ENCODE measurements around the gene RPS6KA4.
"Not testable (repeated sequence)": the region's sequence is repeated elsewhere in the genome, so short reads cannot be mapped to it uniquely, and the experiment has no call there.

The RPS6KA4 gene

DNA sequence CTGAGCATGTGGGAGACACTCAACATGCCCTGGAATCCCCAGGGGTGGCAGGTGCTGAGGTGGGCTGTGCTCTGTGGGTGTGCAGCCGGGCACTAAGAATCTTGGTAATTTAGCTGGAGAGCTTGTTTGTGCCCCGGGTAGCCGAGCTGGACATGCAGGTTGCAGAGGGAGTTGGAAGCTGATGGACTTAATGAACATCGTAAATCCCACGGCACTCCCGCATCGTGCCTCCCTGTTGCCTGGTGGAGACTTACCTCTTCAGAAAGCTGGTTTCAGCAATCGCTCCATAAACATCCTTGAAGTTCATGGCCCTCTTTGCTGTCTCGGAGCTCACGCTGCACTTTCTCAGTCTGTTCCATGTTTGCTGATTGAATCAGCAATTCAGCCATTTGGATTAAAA is 29.9 kb downstream of the RPS6KA4 start:
- no peak for DNase-seq (ENCODE audit: low read depth)

DNA sequence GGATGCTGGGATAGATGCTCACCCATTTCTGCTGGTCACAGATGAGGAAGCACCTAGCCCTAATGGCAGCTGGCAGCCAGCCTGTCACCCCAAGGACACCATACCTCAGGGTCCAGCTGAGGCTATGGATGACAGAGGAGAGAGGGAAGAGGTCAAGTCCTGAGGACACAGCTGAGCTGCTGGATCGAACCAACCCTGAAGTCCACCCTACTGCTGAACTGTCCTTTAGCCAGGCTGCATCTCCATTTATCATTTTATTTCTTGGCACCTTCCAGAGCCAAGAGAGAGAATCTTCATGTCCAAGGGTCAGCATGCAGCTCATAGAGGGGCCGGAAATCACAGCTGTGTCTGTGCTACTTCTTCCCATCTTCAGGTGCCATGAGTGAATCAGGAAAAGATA is 30.9 kb downstream of the RPS6KA4 start:
- no peak for DNase-seq (ENCODE audit: low read depth)

DNA sequence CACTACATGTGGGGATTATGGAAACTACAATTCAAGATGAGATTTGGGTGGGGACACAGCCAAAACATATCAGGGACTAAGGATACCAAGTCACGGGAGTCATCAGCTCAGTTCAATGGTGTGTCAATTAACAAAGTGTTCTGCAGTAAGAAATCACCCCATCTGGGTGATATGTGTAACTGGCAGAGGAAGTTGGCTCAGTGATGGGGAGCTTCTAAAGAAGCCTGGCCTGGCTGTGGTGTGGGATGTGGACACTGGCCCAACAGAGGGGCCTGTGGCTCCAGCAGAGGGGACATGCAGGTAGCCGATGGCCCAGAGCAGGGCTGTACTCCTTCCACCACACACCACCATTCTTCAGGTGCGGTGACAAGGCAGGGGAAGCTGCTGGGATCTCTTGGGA is 31.6 kb downstream of the RPS6KA4 start:
- DNase-seq (ENCODE audit: low read depth): no peak

DNA sequence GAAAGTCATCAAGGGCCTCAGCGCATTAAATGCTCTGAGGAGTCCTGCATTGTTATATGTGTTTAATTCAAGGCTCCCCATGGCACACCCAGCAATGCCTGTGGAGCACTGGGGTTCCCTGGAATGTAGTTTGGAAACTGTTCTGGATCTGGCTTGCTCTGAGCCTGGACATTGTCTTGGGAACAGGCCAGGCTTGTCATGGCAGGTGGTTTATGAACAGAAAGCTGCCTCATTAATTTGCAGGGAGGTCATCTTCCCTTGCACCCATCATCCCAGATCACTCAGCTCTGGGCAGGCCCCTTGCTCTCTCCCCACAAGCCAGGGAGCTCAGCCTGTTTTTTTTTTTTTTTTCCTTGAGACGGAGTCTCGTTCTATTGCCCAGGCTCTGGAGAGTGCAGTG is 32.9 kb downstream of the RPS6KA4 start:
- DNase-seq (ENCODE audit: low read depth): no peak

DNA sequence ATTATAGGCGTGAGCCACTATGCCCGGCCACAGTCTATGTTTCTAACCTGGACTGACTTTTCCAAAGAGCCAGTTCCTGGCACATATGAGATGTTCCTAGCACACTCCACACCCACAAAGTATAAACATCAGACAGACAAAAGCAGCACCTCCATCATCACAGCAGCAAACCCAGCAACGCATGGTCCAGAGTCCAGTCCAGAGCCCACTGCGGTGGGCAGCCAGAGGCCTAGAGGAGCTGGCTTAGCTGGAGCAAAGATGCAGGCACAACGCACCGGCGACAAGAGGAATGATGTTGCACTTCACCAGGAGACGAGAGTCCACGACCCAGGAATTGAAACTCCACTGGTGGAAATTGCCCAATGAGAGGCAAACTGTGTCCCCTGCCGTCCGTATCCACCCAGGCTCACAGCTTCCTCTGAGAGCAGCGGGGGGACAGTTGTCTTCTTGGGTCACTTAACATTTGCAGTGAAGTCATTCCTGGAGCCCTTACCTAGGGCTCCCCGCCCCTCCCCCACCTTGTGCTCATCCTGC is 36.6 kb downstream of the RPS6KA4 start:
- DNase-seq (ENCODE audit: low read depth): no peak

DNA sequence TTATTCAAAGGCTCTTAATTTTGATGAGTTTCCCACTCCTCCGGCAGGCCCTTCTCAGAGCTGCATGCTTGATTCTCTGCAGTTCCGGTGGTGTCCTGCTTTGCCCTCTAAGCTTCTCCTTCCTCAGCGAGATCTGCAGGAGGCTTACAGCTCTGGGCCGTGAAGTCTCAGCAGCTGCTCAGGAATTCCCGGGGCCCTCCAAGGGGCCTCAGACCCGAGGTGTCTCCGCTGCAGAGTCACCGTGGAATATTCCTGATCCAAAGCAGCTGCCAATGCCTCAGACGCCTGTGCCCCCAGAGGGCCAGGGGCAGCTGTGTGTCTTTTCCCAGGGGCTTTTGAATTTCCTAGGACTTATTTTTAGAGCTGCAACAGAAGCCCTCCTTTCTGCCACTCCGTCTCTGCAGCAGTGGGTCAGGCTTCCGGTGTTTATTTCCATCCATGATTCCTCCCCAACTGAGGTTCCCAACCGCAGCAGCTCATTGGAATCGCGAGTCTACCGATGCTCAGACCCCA is 37.2 kb downstream of the RPS6KA4 start:
- DNase-seq (ENCODE audit: low read depth): no peak

DNA sequence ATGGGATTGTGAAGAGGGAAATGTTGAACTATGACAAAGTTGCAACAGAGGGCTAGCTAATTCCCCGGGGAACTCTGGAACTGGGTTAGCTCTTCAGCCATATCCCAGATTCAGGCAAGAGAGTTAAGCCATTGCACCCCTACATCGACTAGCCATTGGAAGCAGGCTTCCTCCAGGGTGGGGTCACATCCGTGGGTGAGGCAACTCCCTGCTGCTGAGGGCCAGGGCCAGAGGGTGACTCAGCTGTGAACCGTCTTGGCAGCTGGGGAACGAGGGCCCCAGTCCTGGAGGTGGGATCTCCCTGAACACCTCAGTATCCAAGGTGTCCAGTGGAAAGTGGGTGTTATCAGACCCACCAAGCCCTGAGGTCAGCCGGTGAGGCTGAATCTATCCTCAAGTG is 41.1 kb downstream of the RPS6KA4 start:
- no peak for DNase-seq (ENCODE audit: low read depth)

DNA sequence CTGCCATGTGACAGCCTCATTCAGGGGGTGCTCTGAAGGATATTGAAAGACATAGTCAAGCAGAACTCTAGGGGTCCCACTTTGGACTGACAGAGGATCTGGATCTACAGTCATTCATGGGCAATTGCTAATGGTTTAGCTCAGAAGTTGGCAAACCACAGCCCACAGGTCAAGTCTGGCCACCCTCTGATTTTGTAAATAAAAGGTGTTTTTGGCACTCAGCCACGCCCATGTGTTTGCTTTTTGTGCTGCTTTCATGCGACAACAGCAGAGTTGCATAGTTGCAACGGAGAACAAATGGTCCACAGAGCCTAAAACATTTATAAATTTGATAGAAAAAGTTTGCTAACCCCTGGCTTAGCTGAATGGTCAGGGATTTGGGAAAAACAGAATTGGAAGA is 41.7 kb downstream of the RPS6KA4 start:
- no peak for DNase-seq (ENCODE audit: low read depth)

DNA sequence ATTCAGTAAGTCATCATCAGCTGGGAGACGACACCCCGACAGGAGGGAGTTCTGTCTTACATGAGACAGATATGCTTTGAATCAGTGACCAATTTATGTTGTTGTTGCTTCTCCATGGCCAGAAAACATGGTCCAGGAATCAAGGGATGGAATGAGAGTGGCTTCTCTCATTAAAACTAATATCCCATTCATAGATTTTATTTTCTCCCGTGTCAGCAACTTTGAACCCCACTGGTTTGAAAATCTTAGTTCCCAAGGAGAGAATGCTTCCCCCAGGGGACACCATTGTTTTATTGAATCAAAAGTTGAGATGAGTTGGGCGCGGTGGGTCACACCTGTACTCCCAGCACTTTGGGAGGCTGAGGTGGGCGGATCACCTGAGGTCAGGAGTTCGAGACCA is 42.8 kb downstream of the RPS6KA4 start:
- DNase-seq (ENCODE audit: low read depth): no peak

DNA sequence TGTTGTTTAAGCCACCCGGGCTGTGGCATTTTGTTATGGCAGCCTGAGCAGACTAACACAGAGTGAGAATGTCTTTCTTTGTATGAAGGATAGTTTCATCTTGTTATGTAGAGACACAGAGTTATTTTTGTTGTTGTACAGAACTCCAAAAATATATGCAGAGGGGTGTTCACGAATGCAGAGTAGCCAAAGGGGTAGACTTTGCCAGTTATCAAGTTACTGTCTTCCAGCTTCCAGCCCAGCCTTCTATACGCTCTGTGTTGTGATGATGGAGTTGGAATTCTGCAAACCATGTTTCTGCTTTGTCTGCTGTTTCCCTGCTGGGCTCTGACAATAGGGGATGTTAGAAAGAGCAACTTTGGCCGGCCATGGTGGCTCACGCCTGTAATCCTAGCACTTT is 44.1 kb downstream of the RPS6KA4 start:
- DNase-seq (ENCODE audit: low read depth): no peak

DNA sequence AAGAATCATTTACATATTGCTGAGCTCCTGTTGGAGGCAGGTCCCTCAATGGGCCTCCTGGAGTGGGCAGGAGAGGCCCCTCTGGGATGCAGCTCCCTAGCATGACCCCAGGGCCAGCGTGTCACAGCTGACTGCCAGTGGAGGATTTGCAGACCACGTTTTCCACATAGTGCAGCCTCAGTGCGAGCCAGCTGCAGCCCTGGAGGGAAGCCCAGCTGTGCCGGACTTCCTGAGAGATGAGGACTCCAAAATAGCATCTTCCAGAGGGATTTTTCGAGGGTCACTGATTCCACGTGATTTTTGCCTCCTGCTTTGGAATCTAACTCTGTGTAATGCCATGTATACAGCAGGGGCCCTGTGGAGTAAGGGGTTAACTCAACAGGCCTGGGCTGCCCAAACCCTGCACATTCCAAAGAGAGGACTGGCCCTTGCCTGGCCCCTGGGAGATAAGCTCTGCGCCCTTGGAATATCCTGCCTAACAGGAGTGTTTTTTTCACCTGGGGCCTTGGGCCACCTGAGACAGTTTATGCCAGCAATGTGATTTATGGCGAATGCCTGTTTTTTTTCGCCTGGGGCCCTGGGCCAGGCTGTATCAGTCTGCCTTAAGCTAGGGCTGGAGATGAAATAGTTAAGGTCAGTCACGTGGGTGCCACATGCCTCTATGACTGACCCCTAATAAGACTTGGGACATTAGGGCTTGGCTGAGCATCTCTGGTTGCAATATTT is 47.4 kb downstream of the RPS6KA4 start:
- DNase-seq (ENCODE audit: low read depth): no peak

DNA sequence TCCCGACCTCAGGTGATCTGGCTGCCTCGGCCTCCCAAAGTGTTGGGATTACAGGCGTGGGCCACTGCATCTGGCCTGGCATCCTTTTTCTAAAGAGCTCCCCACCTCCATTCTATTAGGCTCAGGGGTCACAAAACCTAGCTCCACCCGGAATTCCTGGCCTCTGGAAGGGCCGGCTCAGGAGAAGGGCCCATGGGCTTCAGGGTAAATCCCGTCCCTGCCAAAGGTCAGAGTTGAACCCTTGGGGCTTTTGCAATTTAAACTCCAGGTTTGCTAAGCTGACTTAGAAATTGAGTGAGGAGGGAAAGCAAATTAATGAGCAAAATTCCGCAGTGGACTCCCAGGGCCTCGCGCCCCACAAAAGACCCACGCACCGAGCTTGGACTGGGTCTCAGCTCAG is 48.3 kb downstream of the RPS6KA4 start:
- no peak for DNase-seq (ENCODE audit: low read depth)

DNA sequence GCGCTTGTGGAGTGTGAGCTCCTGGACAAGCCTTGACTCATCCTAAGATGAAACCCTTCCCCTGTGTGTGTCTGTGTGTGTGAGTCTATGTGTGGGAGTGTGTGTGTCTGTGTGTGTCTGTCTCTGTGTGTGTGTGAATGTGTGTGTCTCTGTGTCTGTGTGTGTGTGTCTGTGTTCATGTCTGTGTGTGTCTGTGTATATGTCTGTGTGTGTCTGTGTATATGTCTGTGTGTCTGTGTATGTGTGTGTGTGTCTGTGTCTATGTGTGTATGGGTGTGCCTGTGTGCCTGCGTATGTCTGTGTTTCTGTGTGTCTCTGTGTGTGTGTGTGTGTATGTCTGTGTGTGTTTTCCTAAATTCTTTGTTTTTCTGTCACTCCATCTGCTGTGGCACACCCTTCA is 48.7 kb downstream of the RPS6KA4 start:
- DNase-seq (ENCODE audit: low read depth): no peak

DNA sequence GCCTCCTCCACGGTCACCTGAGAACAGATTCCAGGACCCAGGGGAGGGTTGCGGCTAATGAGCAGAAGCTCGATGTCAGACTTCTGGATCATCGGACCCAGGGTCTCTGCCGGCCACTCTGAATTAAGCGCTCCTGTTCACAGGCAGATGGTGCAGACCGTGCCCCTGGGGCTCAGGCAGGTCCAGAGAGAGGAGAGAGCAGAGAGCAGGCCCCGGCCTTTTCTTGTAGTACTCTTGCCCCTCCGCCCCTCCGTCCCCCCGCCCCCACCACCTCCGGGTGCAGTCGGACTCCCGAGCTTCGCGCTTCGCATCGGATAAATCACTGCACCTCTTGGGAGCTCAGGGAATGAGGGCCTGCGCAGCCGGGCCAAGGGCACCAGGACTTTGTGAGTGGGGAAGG is 50.3 kb downstream of the RPS6KA4 start:
- DNase-seq (ENCODE audit: low read depth): no peak

DNA sequence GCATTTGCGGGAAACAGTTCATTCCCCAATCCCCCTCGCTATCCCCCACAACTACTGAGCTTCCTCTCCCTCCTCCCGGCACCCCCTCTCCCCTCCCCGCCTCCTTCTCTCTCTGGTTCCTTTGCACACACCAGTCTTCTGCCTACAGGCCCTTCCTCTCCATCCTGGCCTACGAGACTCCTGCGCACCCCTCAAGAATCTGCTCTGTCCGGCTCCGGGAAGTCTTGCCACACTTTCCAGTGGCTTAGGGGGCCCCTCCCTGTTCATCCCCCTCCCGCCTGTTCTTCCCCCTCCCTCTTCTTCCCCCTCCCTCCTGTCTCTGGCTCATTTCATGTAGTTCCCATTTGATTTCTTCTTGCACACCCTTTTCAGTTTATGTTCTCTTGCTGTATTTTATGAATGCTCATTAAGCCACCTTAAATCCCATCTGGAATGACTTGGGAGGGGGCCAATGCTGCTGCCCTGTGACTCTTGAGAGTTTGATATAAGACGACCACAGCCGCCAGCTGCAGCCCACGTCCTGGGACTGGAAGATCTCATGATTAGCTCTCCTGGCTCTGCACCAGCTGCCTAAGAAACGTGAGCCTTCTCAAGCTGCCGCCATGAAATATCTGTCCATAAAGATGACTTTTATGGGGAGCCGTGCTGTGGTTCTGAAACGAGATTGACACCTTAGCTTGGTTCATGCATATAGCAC is 50.9 kb downstream of the RPS6KA4 start:
- no peak for DNase-seq (ENCODE audit: low read depth)

DNA sequence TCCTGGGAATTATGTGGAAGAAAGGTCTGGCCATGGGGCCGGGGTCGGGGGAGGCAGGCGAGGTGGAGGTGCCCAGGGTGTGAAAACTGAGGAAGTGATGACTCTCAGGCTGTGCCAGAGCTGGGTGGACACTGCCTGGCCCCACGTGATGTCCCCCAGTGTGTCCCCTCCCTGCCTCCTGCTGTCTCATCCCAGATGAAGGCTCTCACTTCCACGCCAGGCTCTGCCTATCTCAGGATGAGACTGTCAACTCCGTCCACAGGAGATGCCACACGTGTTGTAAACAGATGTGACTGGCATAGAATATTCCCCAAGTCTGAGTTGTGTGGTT is 51.4 kb downstream of the RPS6KA4 start:
- DNase-seq (ENCODE audit: low read depth): no peak

DNA sequence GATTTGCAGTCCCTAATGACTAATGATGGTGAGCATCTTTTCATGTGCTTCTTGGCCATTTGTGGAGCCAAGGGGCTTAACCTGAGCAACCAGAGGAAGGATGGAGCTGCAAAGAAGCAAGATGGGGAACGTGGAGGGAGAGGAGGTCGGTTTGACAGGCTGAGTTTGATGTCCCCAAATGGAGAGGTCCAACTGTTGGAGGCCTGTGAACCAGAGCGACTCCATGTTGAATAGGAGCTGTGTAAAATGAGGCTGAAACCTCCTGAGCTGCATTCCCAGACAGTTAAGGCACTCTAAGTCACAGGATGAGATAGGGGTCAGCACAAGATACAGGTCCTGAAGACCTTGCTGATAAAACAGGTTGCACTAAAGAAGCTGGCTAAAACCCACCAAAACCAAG is 54.5 kb downstream of the RPS6KA4 start:
- no peak for DNase-seq (ENCODE audit: low read depth)

DNA sequence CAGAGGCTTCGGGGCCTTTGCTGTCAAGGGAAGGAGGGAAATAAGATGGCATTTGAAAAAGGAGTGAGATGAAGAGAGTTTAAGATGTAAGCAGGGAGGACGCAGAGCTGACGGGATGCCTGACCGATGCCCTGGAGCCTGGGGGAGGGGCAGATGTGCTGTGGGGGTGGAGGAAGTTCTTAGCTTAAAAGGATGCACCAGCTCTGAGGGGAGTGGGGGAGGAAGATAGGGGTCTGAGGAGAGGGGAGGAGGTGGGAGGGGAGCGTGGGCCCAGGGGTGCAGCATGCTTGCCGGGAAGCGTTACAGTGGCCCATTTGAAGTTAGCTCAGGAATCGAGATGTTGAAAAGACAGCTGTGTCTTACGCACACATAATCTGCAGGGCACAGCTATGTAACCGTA is 56.3 kb downstream of the RPS6KA4 start:
- DNase-seq (ENCODE audit: low read depth): no peak

DNA sequence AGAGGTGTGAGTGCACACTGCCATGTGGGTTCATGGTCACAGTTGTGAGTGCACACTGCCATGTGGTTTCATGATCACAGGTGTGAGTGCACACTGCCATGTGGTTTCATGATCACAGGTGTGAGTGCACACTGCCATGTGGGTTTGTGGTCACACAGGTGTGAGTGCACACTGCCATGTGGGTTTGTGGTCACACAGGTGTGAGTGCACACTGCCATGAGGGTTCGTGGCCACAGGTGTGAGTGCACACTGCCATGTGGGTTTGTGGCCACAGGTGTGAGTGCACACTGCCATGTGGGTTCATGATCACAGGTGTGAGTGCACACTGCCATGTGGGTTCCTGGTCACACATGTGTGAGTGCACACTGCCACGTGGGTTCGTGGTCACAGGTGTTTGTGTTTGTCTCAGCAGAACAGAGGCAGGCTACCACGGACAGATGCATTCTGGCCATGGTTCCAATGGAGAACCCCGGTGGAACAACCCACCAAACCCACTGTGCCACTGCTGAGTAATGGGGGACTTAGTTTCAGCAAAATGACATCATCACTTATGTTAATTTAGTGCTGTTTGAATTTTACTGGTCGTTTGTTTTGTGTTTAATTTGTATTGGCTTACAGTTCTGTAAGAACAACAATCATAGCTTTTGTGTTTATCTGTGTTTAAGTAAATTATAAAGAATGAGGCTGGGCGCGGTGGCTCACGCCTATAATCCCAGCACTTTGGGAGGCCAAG is 57.2 kb downstream of the RPS6KA4 start:
- no peak for DNase-seq (ENCODE audit: low read depth)

DNA sequence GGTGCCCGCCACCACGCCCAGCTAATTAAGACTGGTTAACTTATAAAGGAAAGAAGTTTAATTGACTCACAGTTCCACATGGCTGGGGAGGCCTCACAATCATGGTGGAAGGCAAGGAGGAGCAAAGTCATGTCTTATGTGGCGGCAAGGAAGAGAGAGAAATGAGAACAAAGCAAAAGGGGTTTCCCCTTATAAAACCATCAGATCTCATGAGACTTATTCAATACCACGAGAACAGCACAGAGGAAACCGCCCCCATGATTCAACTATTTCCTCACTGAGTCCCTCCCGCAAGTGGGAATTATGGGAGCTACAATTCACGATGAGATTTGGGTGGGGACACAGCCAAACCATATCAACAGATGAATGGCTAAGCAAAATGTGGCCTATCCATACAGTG is 59.3 kb downstream of the RPS6KA4 start:
- DNase-seq (ENCODE audit: low read depth): not testable (repeated sequence)

DNA sequence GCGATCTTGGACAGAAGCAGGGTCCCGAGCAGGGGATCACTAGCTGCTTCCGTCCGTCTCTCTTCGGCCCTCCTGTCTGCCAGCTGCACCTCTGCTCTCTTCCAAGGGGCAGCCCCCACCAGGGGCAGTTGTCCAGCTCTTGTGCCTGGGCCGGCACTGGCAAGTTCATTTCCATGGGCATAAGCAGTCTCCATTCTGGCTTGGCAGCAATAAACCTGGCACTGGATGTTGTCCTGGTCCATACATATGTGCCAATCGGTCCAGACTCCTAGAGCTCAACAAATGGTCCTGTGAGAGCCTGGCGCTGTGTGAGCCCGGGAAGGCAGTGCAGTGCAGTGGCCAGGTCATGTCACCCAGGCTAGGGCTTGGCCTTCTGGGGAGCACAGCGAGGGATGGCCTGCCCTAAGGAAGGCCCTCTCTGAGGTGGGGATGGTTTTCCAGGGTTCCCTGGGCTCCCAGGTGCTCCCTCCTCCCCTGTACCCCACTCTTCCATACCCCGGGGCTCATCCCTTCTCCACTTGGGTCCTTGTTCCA is 60.4 kb downstream of the RPS6KA4 start:
- DNase-seq (ENCODE audit: low read depth): no peak

DNA sequence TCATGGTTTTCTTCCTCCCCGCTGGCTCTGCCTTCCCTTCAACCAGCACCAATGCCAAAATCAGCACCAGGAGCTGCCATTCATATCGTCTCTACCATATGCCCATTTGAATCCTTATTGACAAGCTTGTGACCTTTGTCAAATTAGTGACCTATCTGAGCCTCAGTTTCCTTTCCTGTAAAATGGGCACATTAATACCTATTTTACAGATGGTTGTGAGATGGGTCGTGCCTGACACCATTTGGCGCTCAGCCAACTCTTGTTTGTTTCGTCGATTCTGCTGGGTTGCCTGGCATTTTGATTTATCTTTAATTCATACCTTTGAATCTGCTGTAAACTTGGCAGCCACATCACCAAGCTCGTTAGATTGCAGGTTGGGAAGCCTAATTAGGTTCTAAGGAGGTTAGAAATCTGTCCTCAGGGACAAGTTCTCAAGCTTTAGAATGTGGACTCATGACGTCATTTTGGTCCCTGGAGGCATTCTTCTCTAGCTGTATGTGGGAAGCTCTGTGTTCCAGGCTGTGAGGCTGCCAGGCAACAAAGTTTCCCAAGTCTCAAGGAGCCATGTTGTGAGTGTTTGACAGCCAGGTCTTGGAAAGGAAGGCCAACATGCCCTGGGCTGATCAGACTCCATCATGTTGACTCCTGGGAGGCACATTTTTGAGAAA is 61.0 kb downstream of the RPS6KA4 start:
- DNase-seq (ENCODE audit: low read depth): no peak

Data from stimulated activated CD8-positive, alpha-beta memory T cell treated with anti-CD3 and anti-CD28 coated beads, Interleukin-7, amount 100 ng/mL, for 24 hours (primary cell).